ENCODE data around the gene ASCL3.

DNA sequence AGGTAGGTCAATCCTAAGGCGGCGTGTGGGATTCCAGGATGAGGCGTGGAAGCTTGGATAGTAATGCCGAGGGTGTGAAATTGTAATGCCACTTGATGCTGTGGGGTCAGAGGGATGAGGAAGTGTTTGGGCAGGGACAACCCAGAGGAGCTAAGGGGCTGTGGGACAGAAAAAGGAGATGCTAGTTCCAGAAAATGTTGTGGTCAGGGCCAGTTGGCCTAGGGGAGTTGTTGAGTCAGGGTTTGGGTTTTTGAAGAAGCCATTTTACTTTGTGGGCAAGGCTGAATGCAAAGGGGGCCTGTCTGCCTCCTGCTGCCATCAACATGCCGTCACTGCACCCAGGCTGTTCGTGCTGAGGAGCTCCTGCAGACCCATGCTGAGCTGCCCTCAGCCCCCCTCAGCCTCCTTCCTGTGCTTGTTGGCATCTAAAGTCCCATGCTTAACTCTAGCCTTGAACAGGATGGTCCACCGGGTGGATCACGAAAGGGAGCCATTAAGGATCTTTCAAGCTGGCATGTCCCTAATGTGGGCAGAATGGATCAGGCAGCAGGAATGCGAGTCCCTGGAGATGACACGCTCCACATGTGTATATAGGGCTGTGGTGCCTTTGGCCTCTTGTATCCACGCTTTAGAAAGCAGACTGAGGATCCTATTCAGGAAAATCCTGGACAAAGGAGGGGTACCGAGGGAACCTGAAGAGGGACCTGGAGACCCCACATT is 12.2 kb downstream of the ASCL3 start:
- TF ChIP-seq, protein P1, sequence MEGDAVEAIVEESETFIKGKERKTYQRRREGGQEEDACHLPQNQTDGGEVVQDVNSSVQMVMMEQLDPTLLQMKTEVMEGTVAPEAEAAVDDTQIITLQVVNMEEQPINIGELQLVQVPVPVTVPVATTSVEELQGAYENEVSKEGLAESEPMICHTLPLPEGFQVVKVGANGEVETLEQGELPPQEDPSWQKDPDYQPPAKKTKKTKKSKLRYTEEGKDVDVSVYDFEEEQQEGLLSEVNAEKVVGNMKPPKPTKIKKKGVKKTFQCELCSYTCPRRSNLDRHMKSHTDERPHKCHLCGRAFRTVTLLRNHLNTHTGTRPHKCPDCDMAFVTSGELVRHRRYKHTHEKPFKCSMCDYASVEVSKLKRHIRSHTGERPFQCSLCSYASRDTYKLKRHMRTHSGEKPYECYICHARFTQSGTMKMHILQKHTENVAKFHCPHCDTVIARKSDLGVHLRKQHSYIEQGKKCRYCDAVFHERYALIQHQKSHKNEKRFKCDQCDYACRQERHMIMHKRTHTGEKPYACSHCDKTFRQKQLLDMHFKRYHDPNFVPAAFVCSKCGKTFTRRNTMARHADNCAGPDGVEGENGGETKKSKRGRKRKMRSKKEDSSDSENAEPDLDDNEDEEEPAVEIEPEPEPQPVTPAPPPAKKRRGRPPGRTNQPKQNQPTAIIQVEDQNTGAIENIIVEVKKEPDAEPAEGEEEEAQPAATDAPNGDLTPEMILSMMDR (IDR thresholded peaks at IDR 0.05), result no peak
- TF ChIP-seq POLR2A (IDR thresholded peaks at IDR 0.05; ENCODE audit: low read depth) (no peak), POLR2AphosphoS5 (IDR thresholded peaks at IDR 0.05) (no peak), EP300 (IDR thresholded peaks at IDR 0.05) (no peak)

Data from esophagus muscularis mucosa (tissue), 4 donors.